Lower leg skin (tissue), 4 donors: ENCODE data around the gene ASCL1. TPM values are rescaled to one million over a fixed set of nuclear protein-coding genes. Genes with fewer than 3 reads are reported as not detected.

Experiments
- DNase-seq, 2 donors: peaks; one replicate each; pipeline ENCODE4 v3.0.0-alpha.2; 2019; ENCODE audit warnings: low spot score in 2 of 2
- H3K4me3 ChIP-seq: fragments of 200-600 bp; sonication (generic); 2 replicates; pipeline ENCODE4 v1.5.1; 2017; ENCODE audit warnings: mild to moderate bottlenecking, low read depth; ENCODE audit not compliant: poor library complexity, severe bottlenecking
- POLR2A ChIP-seq, 2 donors: fragments of 450-650 bp; IDR thresholded peaks; one replicate each; pipeline ENCODE4 v1.6.1; 2016 to 2017; ENCODE audit warnings: antibody characterized with exemption in 2 of 2, mild to moderate bottlenecking in 1 of 2, moderate library complexity in 1 of 2
- WGBS, 2 donors: methylation state at CpG; one replicate each; pipeline ENCODE4 v1.1.5; 2018; 5-methylcytosine and 5-hydroxymethylcytosine counted together
- intact Hi-C: fragments of 100-400 bp; cut with DNase I; formaldehyde crosslinking; loops from one replicate; pipeline ENCODE4 v1.15.0; 2023; ENCODE audit warnings: low total_unique reads
- total RNA-seq, 4 donors: library from RNA; depleted of rRNA; stranded (reverse); fragments of >200 nt; gene quantifications; one replicate each; pipeline ENCODE4 v1.1.0, GENCODE V29; 2016
- TF ChIP-seq, protein P1 (sequence below), 3 donors: fragments of 450-650 bp; IDR thresholded peaks; one replicate each; pipeline ENCODE4 v1.5.1; 2016; ENCODE audit warnings: antibody characterized with exemption in 3 of 3, mild to moderate bottlenecking in 3 of 3, moderate library complexity in 2 of 3

Gene ASCL1
- total RNA-seq, result not detected

DNA sequence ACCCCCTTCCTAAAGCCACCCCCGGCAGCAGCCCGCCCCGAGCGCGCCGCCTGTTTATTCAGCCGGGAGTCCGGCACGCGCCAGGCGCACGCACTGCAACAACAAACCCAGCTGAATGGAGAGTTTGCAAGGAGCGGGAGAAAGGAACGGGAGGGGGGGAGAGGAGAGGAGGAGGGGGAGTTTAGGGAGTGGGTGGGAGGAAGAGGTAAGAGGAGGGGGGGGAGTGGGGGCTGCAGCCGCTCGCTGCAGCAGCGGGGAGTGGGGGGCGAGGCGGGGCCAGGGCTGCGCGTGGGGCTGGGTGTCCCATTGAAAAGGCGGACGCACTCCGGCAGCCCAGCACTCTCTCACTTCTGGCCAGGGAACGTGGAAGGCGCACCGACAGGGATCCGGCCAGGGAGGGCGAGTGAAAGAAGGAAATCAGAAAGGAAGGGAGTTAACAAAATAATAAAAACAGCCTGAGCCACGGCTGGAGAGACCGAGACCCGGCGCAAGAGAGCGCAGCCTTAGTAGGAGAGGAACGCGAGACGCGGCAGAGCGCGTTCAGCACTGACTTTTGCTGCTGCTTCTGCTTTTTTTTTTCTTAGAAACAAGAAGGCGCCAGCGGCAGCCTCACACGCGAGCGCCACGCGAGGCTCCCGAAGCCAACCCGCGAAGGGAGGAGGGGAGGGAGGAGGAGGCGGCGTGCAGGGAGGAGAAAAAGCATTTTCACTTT, at the start of gene ASCL1:
Gene ASCL1 (plus strand): TSS at position 336 of the 712 bp plus-strand sequence. CDS start 571 bp downstream, outside the sequence.
- DNase-seq, result no peak
- intact Hi-C loops, result loop anchor here (10.0 kb wide), 1 partner anchor 573 kb away; no protein-coding TSS in a partner anchor
- WGBS, 2 donors, result 0 to 1% methylated on average over 51 to 52 of the region's 52 CpGs
- TF ChIP-seq, protein P1, sequence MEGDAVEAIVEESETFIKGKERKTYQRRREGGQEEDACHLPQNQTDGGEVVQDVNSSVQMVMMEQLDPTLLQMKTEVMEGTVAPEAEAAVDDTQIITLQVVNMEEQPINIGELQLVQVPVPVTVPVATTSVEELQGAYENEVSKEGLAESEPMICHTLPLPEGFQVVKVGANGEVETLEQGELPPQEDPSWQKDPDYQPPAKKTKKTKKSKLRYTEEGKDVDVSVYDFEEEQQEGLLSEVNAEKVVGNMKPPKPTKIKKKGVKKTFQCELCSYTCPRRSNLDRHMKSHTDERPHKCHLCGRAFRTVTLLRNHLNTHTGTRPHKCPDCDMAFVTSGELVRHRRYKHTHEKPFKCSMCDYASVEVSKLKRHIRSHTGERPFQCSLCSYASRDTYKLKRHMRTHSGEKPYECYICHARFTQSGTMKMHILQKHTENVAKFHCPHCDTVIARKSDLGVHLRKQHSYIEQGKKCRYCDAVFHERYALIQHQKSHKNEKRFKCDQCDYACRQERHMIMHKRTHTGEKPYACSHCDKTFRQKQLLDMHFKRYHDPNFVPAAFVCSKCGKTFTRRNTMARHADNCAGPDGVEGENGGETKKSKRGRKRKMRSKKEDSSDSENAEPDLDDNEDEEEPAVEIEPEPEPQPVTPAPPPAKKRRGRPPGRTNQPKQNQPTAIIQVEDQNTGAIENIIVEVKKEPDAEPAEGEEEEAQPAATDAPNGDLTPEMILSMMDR (IDR thresholded peaks at IDR 0.05), result no peak
- no peak for TF ChIP-seq POLR2A (IDR thresholded peaks at IDR 0.05)
- H3K4me3 ChIP-seq, result no peak within 1 kb of the TSS

- no peak overlapping the region for H3K4me3 ChIP-seq
- DNase-seq, result no peak
- TF ChIP-seq, protein P1 (IDR thresholded peaks at IDR 0.05), result no peak
- TF ChIP-seq POLR2A (IDR thresholded peaks at IDR 0.05), result no peak
- 77 to 85% methylated on average over 4 of the region's 4 CpGs for WGBS, 2 donors
- intact Hi-C loops, result no loop called here
These were observed 49.6 kb upstream of the ASCL1 start for GRCh38 chr12:102907918-102908317.

GRCh38 chr12:102910137-102910536, 47.3 kb upstream of the ASCL1 start:
- intact Hi-C loops, result no loop called here
- WGBS, 2 donors, result 93% methylated on average over 7 of the region's 7 CpGs
- no peak overlapping the region for H3K4me3 ChIP-seq
- DNase-seq, result no peak
- TF ChIP-seq, protein P1 (IDR thresholded peaks at IDR 0.05), result no peak
- no peak for TF ChIP-seq POLR2A (IDR thresholded peaks at IDR 0.05)

GRCh38 chr12:102910792-102911191, 46.7 kb upstream of the ASCL1 start:
- intact Hi-C loops, result no loop called here
- no peak overlapping the region for H3K4me3 ChIP-seq
- no peak for DNase-seq
- 75 to 90% methylated on average over 4 of the region's 4 CpGs for WGBS, 2 donors
- TF ChIP-seq, protein P1 (IDR thresholded peaks at IDR 0.05), result no peak
- TF ChIP-seq POLR2A (IDR thresholded peaks at IDR 0.05), result no peak

DNA sequence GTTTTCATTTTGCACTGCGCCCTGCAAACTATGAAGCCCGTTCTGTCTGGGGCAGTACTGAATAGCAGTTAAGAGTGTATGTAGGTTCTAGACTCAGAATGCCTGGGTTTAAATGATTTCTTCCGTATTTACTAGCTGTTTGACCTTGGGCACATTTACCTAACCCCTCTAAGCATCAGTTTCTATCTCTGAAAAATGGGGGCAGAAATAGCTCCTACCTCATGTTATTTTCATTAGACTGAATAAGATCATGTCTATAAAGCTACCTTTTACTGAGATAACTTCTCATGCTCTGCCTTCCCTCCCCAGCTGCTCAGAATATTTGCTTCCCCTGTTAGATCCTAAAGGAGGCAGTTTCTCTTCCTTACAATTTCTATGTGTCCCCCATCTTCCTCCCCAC, 46.2 kb upstream of the ASCL1 start:
- TF ChIP-seq, protein P1 (IDR thresholded peaks at IDR 0.05), result no peak
- TF ChIP-seq POLR2A (IDR thresholded peaks at IDR 0.05), result no peak
- intact Hi-C loops, result no loop called here
- 73 to 77% methylated on average over 3 of the region's 3 CpGs for WGBS, 2 donors
- H3K4me3 ChIP-seq, result no peak overlapping the region
- DNase-seq, result no peak

DNA sequence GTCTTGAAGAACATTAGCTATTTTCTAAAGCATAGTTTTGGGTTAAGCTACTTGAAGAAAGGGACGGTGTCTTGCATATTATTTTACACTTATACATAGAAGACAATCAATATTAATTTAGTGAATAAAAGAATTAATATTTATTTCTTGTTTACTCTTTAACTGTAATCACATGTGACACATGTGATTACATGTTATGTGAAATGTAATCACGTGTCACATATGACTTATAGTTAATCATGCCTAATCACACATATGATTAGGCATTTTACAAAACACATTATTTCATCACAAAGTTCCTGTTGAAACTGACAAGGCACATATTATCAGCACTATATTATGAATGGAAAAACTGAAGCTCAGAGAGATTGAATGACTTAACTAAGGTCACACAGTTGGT, 45.2 kb upstream of the ASCL1 start:
- no peak for TF ChIP-seq POLR2A (IDR thresholded peaks at IDR 0.05)
- TF ChIP-seq, protein P1 (IDR thresholded peaks at IDR 0.05), result no peak
- intact Hi-C loops, result no loop called here
- H3K4me3 ChIP-seq, result no peak overlapping the region
- DNase-seq, result no peak
- WGBS, 2 donors, result 81 to 83% methylated on average over 2 of the region's 2 CpGs
